Endothelial cell of umbilical vein (primary cell): ENCODE data around the gene SERGEF. TPM values are rescaled to one million over a fixed set of nuclear protein-coding genes. Genes with fewer than 3 reads are reported as not detected.
A peak's percentile ranks its signal among the peaks of the same experiment; 100 is the strongest.

Experiments
- BruUV-seq: library from RNA; stranded (reverse); fragments of 400-500 nt; replicated peaks from 2 replicates; lab custom pipeline; 2021; lab: Mats Ljungman, UMichigan
- CTCF ChIA-PET: fragments of 300-600, 350-600 bp; sonication (Branson Sonifier 250); formaldehyde crosslinking; loops from one replicate; lab custom pipeline; 2021; ENCODE audit warnings: antibody characterized with exemption, inconsistent platforms; lab: Charles Lee
- POLR2A ChIA-PET: fragments of 300-600, 350-600 bp; sonication (Branson Sonifier 250); formaldehyde crosslinking; loops from one replicate; lab custom pipeline; 2021; ENCODE audit warnings: antibody characterized with exemption, inconsistent platforms; lab: Charles Lee
- DNase-seq: peaks from one replicate; pipeline ENCODE4 v3.0.0-alpha.2; 2011; ENCODE audit warnings: low read depth, low spot score
- FAIRE-seq: peaks from 2 replicates; lab custom pipeline; 2011; peaks lifted over from hg19 to GRCh38; lab: Jason Lieb, UNC
- H2AFZ ChIP-seq: 2 replicates; pipeline ENCODE4 v1.6.0; 2012; ENCODE audit warnings: low read depth, low read length, control low read depth, inconsistent platforms
- H3K27ac ChIP-seq: 2 replicates; pipeline ENCODE4 v1.5.1; 2011; ENCODE audit warnings: low read depth, mild to moderate bottlenecking, control low read depth, low read length, moderate library complexity; ENCODE audit not compliant: insufficient read depth
- H3K27me3 ChIP-seq, 2 experiments: 2 replicates each; pipeline versions ENCODE4 v1.6.0 to v1.6.1; 2011; ENCODE audit warnings: low read length in 2 of 2, mixed read lengths in 1 of 2; ENCODE audit not compliant: control insufficient read depth in 2 of 2, insufficient read depth in 2 of 2
- H3K36me3 ChIP-seq, 2 experiments: 2 replicates in 1 of 2; 3 replicates in 1 of 2; pipeline ENCODE4 v1.5.1; 2011; ENCODE audit warnings: low read length in 2 of 2, mild to moderate bottlenecking in 1 of 2, moderate library complexity in 1 of 2; ENCODE audit not compliant: control insufficient read depth in 2 of 2, insufficient read depth in 2 of 2; ENCODE audit errors: extremely low read depth in 1 of 2
- H3K4me1 ChIP-seq: 3 replicates; pipeline ENCODE4 v1.5.1; 2011; ENCODE audit warnings: mild to moderate bottlenecking, low read length; ENCODE audit not compliant: control insufficient read depth, insufficient read depth; ENCODE audit errors: extremely low read depth
- H3K4me2 ChIP-seq: 2 replicates; pipeline ENCODE4 v1.6.1; 2011; ENCODE audit warnings: low read length, control low read depth, mixed read lengths; ENCODE audit not compliant: insufficient read depth
- H3K4me3 ChIP-seq, 3 experiments: fragments of 200-600 bp in 1 of 3; sonication (generic), shearing (Covaris generic) in 1 of 3; replicated peaks in 1 of 3; 2 replicates each; pipeline ENCODE4 v1.5.1; 2011 to 2016; ENCODE audit warnings: control low read depth in 3 of 3, low read length in 3 of 3, mild to moderate bottlenecking in 2 of 3, inconsistent platforms in 1 of 3, low read depth in 1 of 3, moderate library complexity in 1 of 3; ENCODE audit not compliant: insufficient read depth in 1 of 3
- H3K79me2 ChIP-seq: 2 replicates; pipeline ENCODE4 v1.6.0; 2012; ENCODE audit warnings: low read length, inconsistent platforms; ENCODE audit not compliant: control insufficient read depth, insufficient read depth
- H3K9ac ChIP-seq: replicated peaks from 2 replicates; pipeline ENCODE3; 2011; ENCODE audit warnings: low read length, control low read depth; ENCODE audit not compliant: insufficient read depth; ENCODE audit errors: extremely low read depth
- H3K9me1 ChIP-seq: replicated peaks from 3 replicates; pipeline ENCODE4 v1.6.0; 2011; ENCODE audit warnings: mild to moderate bottlenecking, low read length; ENCODE audit not compliant: control insufficient read depth, insufficient read depth; ENCODE audit errors: extremely low read depth
- H3K9me3 ChIP-seq: replicated peaks from 2 replicates; pipeline ENCODE4 v1.5.1; 2012; ENCODE audit warnings: low read length, inconsistent platforms; ENCODE audit not compliant: control insufficient read depth, insufficient read depth
- H4K20me1 ChIP-seq: replicated peaks from 2 replicates; pipeline ENCODE3; 2011; ENCODE audit warnings: mild to moderate bottlenecking, low read length; ENCODE audit not compliant: control insufficient read depth, insufficient read depth; ENCODE audit errors: extremely low read depth
- CTCF ChIP-seq, 2 donors: IDR thresholded peaks; 1 replicate in 1 of 2; 2 replicates in 1 of 2; pipeline ENCODE4 v1.5.1; 2011; ENCODE audit warnings: low read length in 2 of 2, mild to moderate bottlenecking in 2 of 2, moderate library complexity in 2 of 2, control low read depth in 1 of 2, inconsistent platforms in 1 of 2, low read depth in 1 of 2; ENCODE audit not compliant: insufficient read depth in 1 of 2; ENCODE audit errors: extremely low read depth in 1 of 2
- EZH2 ChIP-seq: IDR thresholded peaks from 2 replicates; pipeline ENCODE4 v1.6.1; 2012; ENCODE audit warnings: borderline replicate concordance, low read depth, mild to moderate bottlenecking, moderate library complexity, low read length, inconsistent platforms; ENCODE audit not compliant: severe bottlenecking
- FOS ChIP-seq: IDR thresholded peaks from 2 replicates; pipeline ENCODE4 v1.6.1; 2011; ENCODE audit warnings: mild to moderate bottlenecking, low read length, moderate library complexity, borderline replicate concordance; ENCODE audit not compliant: insufficient read depth
- GATA2 ChIP-seq: IDR thresholded peaks from 2 replicates; pipeline ENCODE4 v1.7.0; 2011; ENCODE audit warnings: low read depth, mild to moderate bottlenecking, moderate library complexity, mixed read lengths, low read length; ENCODE audit not compliant: insufficient read length, insufficient read depth
- JUN ChIP-seq: IDR thresholded peaks from 2 replicates; pipeline ENCODE4 v1.6.1; 2011; ENCODE audit warnings: borderline replicate concordance, low read depth; ENCODE audit not compliant: insufficient read length, insufficient read depth
- MAX ChIP-seq: IDR thresholded peaks from 2 replicates; pipeline ENCODE4 v1.6.1; 2011; ENCODE audit not compliant: insufficient read depth, insufficient read length
- MYC ChIP-seq: IDR thresholded peaks from one replicate; pipeline ENCODE4 v1.6.1; 2011; ENCODE audit warnings: mild to moderate bottlenecking, low read depth, low read length
- POLR2A ChIP-seq: IDR thresholded peaks from 2 replicates; pipeline ENCODE4 v1.6.1; 2012; ENCODE audit warnings: low read depth, mild to moderate bottlenecking, control low read depth, low read length
- POLR2AphosphoS5 ChIP-seq: IDR thresholded peaks from 2 replicates; pipeline ENCODE4 v1.6.1; 2012; ENCODE audit warnings: low read depth, mild to moderate bottlenecking, control low read depth, low read length, moderate library complexity; ENCODE audit not compliant: insufficient read depth
- dilution Hi-C: fragments of 300-500 bp; cut with MboI; formaldehyde crosslinking; loops from one replicate; pipeline ENCODE4 v1.15.0; 2019; ENCODE audit warnings: low sequenced_read_pairs; ENCODE audit not compliant: extremely low pct_ligation_motif_present
- intact Hi-C: fragments of 100-400 bp; cut with micrococcal nuclease; formaldehyde crosslinking; loops from one replicate; pipeline ENCODE4 v1.10.0; 2022
- polyA plus RNA-seq, 4 experiments: library from polyadenylated mRNA; depleted of rRNA in 3 of 4; stranded (reverse) in 3 of 4; unstranded in 1 of 4; fragments of >200 nt; gene quantifications; 2 replicates each; pipeline versions ENCODE4 v1.2.1 to v1.2.3, GENCODE V29; 2011 to 2012; ENCODE audit warnings: missing spikeins in 1 of 4
- total RNA-seq: library from RNA; stranded (reverse); gene quantifications from 2 replicates; pipeline ENCODE4 v1.2.3, GENCODE V29; 2021

Gene SERGEF
- total and polyA plus RNA-seq, 2 donors (not counting 3 experiments of a cell fraction or from before 2014, with no cell fraction given): 8.7 to 16.7 TPM

GRCh38 chr11:17810746-17811145 lies 202.1 kb downstream of the SERGEF start:
- no peaks in the 10 kb centered on the region for H3K79me2 ChIP-seq
- H3K36me3 ChIP-seq: no peaks in the 10 kb centered on the region
- H3K4me3 ChIP-seq: no peak overlapping the region
- H3K4me1 ChIP-seq: no peaks in the 10 kb centered on the region
- DNase-seq (peak; percentile 41), FAIRE-seq (peak; percentile 79)
- H3K9me3 ChIP-seq: no peaks in the 10 kb centered on the region
- no peak overlapping the region for H3K9ac ChIP-seq
- H3K4me2 ChIP-seq: no peak overlapping the region
- ChIA-PET CTCF (no interaction called here), POLR2A (no interaction called here)
- no TSS peak for BruUV-seq
- H3K9me1 ChIP-seq: no peaks in the 10 kb centered on the region
- H2AFZ ChIP-seq: no peak overlapping the region
- TF ChIP-seq POLR2AphosphoS5: no peak
- TF ChIP-seq MAX: no peak
- TF ChIP-seq EZH2: no peak
- no peak for TF ChIP-seq POLR2A
- TF ChIP-seq MYC: no peak
- no peak for TF ChIP-seq JUN
- no peak for TF ChIP-seq FOS
- no peak for TF ChIP-seq GATA2
- TF ChIP-seq CTCF (IDR thresholded peaks at IDR 0.05; ENCODE audit: extremely low read depth in 1 of 2, insufficient read depth in 1 of 2, low read depth in 1 of 2, low read length in 2 of 2): no peak
- no peaks in the 10 kb centered on the region for H4K20me1 ChIP-seq
- dilution Hi-C loops: no loop called here
- H3K27ac ChIP-seq: no peak overlapping the region
- H3K27me3 ChIP-seq: no peaks in the 10 kb centered on the region
- intact Hi-C loops: no loop called here
